ENCODE measurements around the gene SHISA5. TPM values are rescaled to one million over a fixed set of nuclear protein-coding genes. Genes with fewer than 3 reads are reported as not detected.
"Not testable (repeated sequence)": the region's sequence is repeated elsewhere in the genome, so short reads cannot be mapped to it uniquely, and the experiment has no call there.

Gene SHISA5
- total RNA-seq, 2 experiments from 2014 or later = 266 to 271 TPM

DNA sequence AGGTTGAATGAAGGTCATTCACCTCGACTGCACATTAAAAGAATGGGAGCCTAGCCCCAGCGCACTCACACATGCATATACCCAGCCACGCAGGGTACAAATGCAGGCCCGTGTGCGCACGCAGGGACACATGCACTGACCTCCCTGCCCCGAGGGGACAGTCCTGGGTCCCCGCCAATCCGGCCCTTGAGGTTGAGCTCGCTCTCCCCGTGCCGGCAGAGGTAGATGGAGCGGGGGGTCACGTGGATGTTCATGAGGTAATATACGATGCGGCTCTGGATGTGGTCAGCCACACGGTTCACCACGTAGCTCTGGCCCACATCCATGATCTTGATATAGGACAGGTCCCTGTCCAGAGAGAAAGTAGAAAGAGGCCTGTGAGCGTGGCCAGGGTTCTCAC is 32.1 kb upstream of the SHISA5 start:
- Mint-ChIP-seq H3K36me3 (ENCODE audit: low read depth) (peaks cover 47% of the 10 kb centered on the region), H3K4me1 (peaks cover 19% of the 10 kb centered on the region), H3K27me3 (no peaks in the 10 kb centered on the region), H3K4me3 (no peak overlapping the region), H3K9me3 (no peaks in the 10 kb centered on the region), H3K27ac (no peak overlapping the region)
- POLR2A ChIA-PET = no interaction called here
- DNase-seq = no peak
- CTCF ChIA-PET = interaction anchor here (0.7 to 1.4 kb wide), 3 partner anchors 11 to 135 kb away, joined by 3 to 4 read pairs (median 3); no protein-coding TSS in a partner anchor

DNA sequence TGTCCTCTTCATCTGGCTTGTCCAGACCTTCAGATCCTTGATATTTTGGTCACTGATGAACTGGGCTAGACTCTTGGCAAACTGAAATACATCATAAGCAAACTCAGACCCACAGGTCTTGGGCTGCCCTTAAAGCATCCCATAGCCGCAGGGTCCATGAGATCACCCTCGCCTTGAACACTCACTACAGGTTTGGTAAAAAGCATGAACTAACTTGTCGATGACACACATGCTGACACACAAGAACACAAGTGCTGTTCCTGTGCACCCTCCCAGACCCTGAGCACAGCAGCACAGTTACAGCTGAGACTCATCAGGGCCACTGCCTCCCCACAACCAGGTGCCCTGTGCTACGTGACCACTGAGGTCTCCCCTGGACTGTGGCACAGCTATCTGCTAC is 31.6 kb upstream of the SHISA5 start:
- H3K27ac Mint-ChIP-seq = no peak overlapping the region
- no peaks in the 10 kb centered on the region for H3K9me3 Mint-ChIP-seq
- ChIA-PET CTCF (interaction anchor here (0.7 to 1.4 kb wide), 2 partner anchors 11 to 135 kb away, joined by 3 read pairs; no protein-coding TSS in a partner anchor), POLR2A (no interaction called here)
- peaks cover 47% of the 10 kb centered on the region for H3K36me3 Mint-ChIP-seq (ENCODE audit: low read depth)
- H3K4me3 Mint-ChIP-seq = no peak overlapping the region
- no peak for DNase-seq
- peaks cover 19% of the 10 kb centered on the region for H3K4me1 Mint-ChIP-seq
- no peaks in the 10 kb centered on the region for H3K27me3 Mint-ChIP-seq

- H3K9me3 Mint-ChIP-seq = no peaks in the 10 kb centered on the region
- CTCF ChIA-PET = interaction anchor here (0.6 to 1.8 kb wide), 3 partner anchors 14 to 706 kb away, joined by 3 to 6 read pairs (median 4); no protein-coding TSS in a partner anchor
- peaks cover 18% of the 10 kb centered on the region for H3K4me1 Mint-ChIP-seq
- POLR2A ChIA-PET = no interaction called here
- no peak for DNase-seq
- no peaks in the 10 kb centered on the region for H3K27me3 Mint-ChIP-seq
- no peak overlapping the region for H3K27ac Mint-ChIP-seq
- H3K36me3 Mint-ChIP-seq (ENCODE audit: low read depth) = peaks cover 46% of the 10 kb centered on the region
- H3K4me3 Mint-ChIP-seq = no peak overlapping the region
These were observed 29.0 kb upstream of the SHISA5 start for GRCh38 chr3:48532977-48533337.

DNA sequence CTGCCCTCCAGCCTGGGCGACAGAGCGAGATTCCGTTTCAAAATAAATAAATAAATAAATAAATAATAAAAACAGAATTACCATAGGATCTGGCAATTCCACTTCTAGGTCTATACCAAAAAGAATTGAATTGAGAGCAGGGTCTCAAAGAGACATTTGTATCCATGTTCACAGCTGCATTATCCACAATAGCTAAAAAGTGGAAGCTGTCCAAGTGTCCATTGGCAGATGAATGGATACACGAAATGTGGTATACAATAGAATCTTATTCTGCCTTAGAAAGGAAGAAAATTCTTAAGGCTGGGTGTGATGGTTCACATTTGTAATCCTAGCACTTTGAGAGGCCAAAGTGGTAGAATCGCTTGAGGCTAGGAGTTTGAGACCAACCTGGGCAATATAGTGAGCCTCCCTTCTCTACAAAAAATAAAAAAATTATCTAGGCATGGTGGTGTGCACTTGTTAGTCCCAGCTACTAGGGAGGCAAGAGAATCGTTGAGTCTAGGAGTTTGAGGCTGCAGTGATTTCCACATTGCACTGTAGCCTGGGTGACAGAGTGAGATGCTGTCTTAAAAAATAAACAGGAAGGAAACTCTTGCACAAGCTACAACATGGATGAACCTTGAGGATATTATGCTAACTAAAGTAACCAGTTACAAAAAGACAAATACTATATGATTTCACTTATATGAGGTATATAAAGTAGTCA is 28.4 kb upstream of the SHISA5 start:
- no peaks in the 10 kb centered on the region for H3K9me3 Mint-ChIP-seq
- CTCF ChIA-PET = interaction anchor here (1.0 to 1.8 kb wide), 3 partner anchors 13 to 59 kb away, joined by 3 to 6 read pairs (median 3); no protein-coding TSS in a partner anchor

GRCh38 chr3:48530701-48531100 is 26.7 kb upstream of the SHISA5 start:
- peaks cover 40% of the 10 kb centered on the region for H3K36me3 Mint-ChIP-seq (ENCODE audit: low read depth)
- POLR2A ChIA-PET, DNase-seq, H3K9me3 Mint-ChIP-seq, H3K27ac Mint-ChIP-seq, H3K27me3 Mint-ChIP-seq, H3K4me3 Mint-ChIP-seq: not testable (repeated sequence)
- CTCF ChIA-PET = interaction anchor here (1.2 to 2.5 kb wide), 5 partner anchors 11 to 324 kb away, joined by 3 to 8 read pairs (median 4); no protein-coding TSS in a partner anchor
- H3K4me1 Mint-ChIP-seq = peaks cover 16% of the 10 kb centered on the region

More for the DNA sequence above, 28.4 kb upstream of the SHISA5 start:
- no peak overlapping the region for H3K4me3 Mint-ChIP-seq
- H3K27me3 Mint-ChIP-seq = no peaks in the 10 kb centered on the region
- H3K4me1 Mint-ChIP-seq = peaks cover 18% of the 10 kb centered on the region
- POLR2A ChIA-PET = no interaction called here
- no peak overlapping the region for H3K27ac Mint-ChIP-seq
- DNase-seq = no peak
- H3K36me3 Mint-ChIP-seq (ENCODE audit: low read depth) = peaks cover 45% of the 10 kb centered on the region

- no peaks in the 10 kb centered on the region for H3K9me3 Mint-ChIP-seq
- DNase-seq = no peak
- no peak overlapping the region for H3K27ac Mint-ChIP-seq
- ChIA-PET CTCF (interaction anchor here (0.9 to 2.5 kb wide), 5 partner anchors 8 to 21 kb away, joined by 3 to 8 read pairs (median 6); no protein-coding TSS in a partner anchor), POLR2A (no interaction called here)
- H3K36me3 Mint-ChIP-seq (ENCODE audit: low read depth) = peaks cover 27% of the 10 kb centered on the region
- no peak overlapping the region for H3K4me3 Mint-ChIP-seq
- no peaks in the 10 kb centered on the region for H3K27me3 Mint-ChIP-seq
- H3K4me1 Mint-ChIP-seq = peaks cover 9% of the 10 kb centered on the region
These were observed 24.8 kb upstream of the SHISA5 start for GRCh38 chr3:48528754-48529153.

DNA sequence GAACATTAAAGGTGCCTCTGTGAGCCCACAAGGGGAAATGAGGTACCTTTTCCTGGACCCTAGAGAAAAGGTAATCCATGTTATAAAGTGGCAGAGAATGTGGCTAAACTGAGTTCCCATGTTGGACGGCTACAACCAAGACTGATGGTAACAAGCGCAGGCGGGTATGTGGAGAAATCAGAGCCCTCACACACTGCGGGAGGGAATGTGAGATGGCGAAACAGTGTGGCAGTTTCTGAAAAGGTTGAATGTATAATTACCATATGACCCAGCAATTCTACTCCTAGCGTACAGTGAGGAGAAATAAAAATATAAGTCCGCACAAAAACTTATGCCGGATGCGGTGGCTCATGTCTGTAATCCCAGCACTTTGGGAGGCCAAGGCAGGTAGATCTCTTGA is 24.1 kb upstream of the SHISA5 start:
- no peak for DNase-seq
- H3K27ac Mint-ChIP-seq = no peak overlapping the region
- ChIA-PET POLR2A (no interaction called here), CTCF (interaction anchor here (0.9 to 2.5 kb wide), 4 partner anchors 9 to 21 kb away, joined by 3 to 8 read pairs (median 6); no protein-coding TSS in a partner anchor)
- no peaks in the 10 kb centered on the region for H3K27me3 Mint-ChIP-seq
- peaks cover 8% of the 10 kb centered on the region for H3K4me1 Mint-ChIP-seq
- H3K36me3 Mint-ChIP-seq (ENCODE audit: low read depth) = peaks cover 24% of the 10 kb centered on the region
- no peaks in the 10 kb centered on the region for H3K9me3 Mint-ChIP-seq
- H3K4me3 Mint-ChIP-seq = no peak overlapping the region

DNA sequence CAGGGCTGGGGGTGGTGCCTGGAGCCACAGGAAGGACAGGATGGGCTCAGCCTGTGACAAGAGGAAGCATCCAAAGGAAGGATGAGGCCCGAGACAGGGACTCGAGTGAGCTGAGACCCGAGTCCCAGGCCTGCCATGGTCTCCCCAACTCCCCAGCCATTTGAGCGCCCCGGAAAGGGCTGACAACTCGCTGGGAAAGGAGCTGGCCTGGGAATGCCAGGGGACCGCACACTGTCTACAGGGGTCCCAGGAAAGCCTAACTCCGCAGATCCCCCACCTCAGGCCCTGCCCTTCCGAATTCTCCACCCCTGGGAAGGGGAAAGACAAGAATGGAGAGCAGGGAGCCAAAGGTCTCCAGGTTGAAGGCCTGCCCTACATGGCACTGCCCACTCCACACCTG is 21.0 kb upstream of the SHISA5 start:
- peaks cover 15% of the 10 kb centered on the region for H3K4me1 Mint-ChIP-seq

DNA sequence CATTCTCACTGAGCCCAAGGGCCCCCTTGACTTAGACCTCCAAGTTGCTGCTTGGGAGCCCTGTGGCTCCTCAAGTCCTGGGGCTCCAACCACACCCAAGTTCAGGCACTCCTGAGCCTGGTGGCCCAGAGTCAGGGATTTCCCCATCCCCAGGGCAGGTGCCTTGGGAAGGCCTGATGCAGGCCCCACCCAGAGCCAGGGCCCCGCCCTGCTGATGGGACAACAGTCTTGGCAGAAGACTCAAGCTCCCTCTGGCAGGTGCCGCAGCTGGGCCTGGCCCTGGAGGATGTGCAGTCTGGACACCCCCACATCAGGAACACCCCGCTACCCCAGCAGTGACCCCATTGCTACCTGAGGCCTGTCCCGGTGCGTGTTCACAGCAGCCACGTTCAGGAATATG is 17.7 kb upstream of the SHISA5 start:
- POLR2A ChIA-PET = no interaction called here

More for the DNA sequence above, 21.0 kb upstream of the SHISA5 start:
- H3K27ac Mint-ChIP-seq = no peak overlapping the region
- H3K36me3 Mint-ChIP-seq (ENCODE audit: low read depth) = peaks cover 21% of the 10 kb centered on the region
- H3K9me3 Mint-ChIP-seq = no peaks in the 10 kb centered on the region
- H3K27me3 Mint-ChIP-seq = no peaks in the 10 kb centered on the region
- ChIA-PET CTCF (interaction anchor here (1.2 to 1.3 kb wide), 2 partner anchors 11 to 89 kb away, joined by 3 to 4 read pairs; no protein-coding TSS in a partner anchor), POLR2A (no interaction called here)
- DNase-seq = no peak
- H3K4me3 Mint-ChIP-seq = no peak overlapping the region

GRCh38 chr3:48519277-48519643 is 15.3 kb upstream of the SHISA5 start:
- DNase-seq = no peak
- Mint-ChIP-seq H3K27ac (peak overlapping the region; percentile 85), H3K9me3 (no peaks in the 10 kb centered on the region), H3K4me3 (no peak overlapping the region), H3K4me1 (peaks cover 65% of the 10 kb centered on the region), H3K36me3 (ENCODE audit: low read depth) (peaks cover 6% of the 10 kb centered on the region), H3K27me3 (no peaks in the 10 kb centered on the region)
- POLR2A ChIA-PET = no interaction called here
- CTCF ChIA-PET = interaction anchor here (0.6 to 1.5 kb wide), 4 partner anchors 8 to 107 kb away, joined by 3 to 6 read pairs (median 4); no protein-coding TSS in a partner anchor

More for the DNA sequence above, 17.7 kb upstream of the SHISA5 start:
- CTCF ChIA-PET = interaction anchor here (0.8 kb wide), 1 partner anchor 9 kb away, joined by 3 read pairs; no protein-coding TSS in a partner anchor
- Mint-ChIP-seq H3K4me1 (peaks cover 47% of the 10 kb centered on the region), H3K4me3 (no peak overlapping the region), H3K27ac (peak overlapping the region; percentile 25), H3K9me3 (no peaks in the 10 kb centered on the region), H3K36me3 (ENCODE audit: low read depth) (peaks cover 9% of the 10 kb centered on the region), H3K27me3 (no peaks in the 10 kb centered on the region)
- DNase-seq = no peak

DNA sequence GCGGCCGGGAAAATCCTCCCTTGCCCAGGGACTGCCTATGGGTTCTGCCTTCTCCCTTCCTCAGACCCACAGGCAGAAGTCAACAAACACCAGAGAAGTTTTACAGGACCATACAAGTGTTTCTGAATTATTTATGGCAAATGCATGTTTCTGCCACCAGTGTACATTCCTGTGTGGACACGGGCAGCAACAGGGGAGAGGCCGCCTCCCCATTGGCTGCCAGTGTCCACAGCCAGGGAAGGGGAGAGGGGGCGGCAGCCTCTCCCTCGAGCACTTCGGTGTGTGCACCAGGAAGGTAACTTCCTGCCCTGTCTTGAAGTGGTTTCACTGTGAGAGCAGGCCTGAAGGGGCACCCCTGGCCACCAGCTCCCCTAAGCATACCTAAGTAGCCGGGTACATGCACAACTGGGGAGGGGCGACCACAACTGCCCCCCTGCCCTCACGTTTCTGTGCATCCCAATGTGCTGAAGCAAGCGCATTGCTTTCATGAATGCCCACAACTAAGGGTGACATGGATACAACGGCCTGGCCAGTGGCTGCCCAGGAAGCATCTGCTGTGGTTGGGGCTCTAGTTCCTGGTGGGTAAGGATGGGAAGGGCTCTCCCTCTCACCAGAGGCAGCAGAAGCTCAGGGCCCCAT is 14.8 kb upstream of the SHISA5 start:
- ChIA-PET CTCF (interaction anchor here (0.6 to 1.5 kb wide), 3 partner anchors 8 to 13 kb away, joined by 4 to 6 read pairs (median 5); no protein-coding TSS in a partner anchor), POLR2A (no interaction called here)
- Mint-ChIP-seq H3K27ac (peak overlapping the region; percentile 85), H3K36me3 (ENCODE audit: low read depth) (peaks cover 7% of the 10 kb centered on the region), H3K27me3 (no peaks in the 10 kb centered on the region), H3K4me1 (peaks cover 70% of the 10 kb centered on the region), H3K9me3 (no peaks in the 10 kb centered on the region), H3K4me3 (no peak overlapping the region)
- DNase-seq = peak; percentile 28

- H3K27ac Mint-ChIP-seq = peak overlapping the region; percentile 85
- ChIA-PET CTCF (interaction anchor here (0.6 to 1.2 kb wide), 2 partner anchors 35 to 1441 kb away, joined by 3 to 4 read pairs; no protein-coding TSS in a partner anchor), POLR2A (no interaction called here)
- H3K4me3 Mint-ChIP-seq = no peak overlapping the region
- no peak for DNase-seq
- peaks cover 72% of the 10 kb centered on the region for H3K4me1 Mint-ChIP-seq
- H3K27me3 Mint-ChIP-seq = no peaks in the 10 kb centered on the region
- H3K9me3 Mint-ChIP-seq = no peaks in the 10 kb centered on the region
- peaks cover 8% of the 10 kb centered on the region for H3K36me3 Mint-ChIP-seq (ENCODE audit: low read depth)
These were observed 14.1 kb upstream of the SHISA5 start for GRCh38 chr3:48518069-48518468.

GRCh38 chr3:48516571-48516970 is 12.6 kb upstream of the SHISA5 start:
- Mint-ChIP-seq H3K4me1 (peaks cover 79% of the 10 kb centered on the region), H3K27me3 (no peaks in the 10 kb centered on the region), H3K9me3 (no peaks in the 10 kb centered on the region), H3K36me3 (ENCODE audit: low read depth) (peaks cover 12% of the 10 kb centered on the region), H3K4me3 (peak overlapping the region; percentile 9), H3K27ac (peak overlapping the region; percentile 79)
- ChIA-PET POLR2A (no interaction called here), CTCF (interaction anchor here (0.9 to 1.0 kb wide), 2 partner anchors 81 to 505 kb away, joined by 3 to 4 read pairs; partner anchors contain the start of gene NDUFAF3)
- DNase-seq = peak; percentile 53

Data from activated CD4-positive, alpha-beta T cell treated with anti-CD3 and anti-CD28 coated beads, Interleukin-2, amount 10 ng/mL, durations not matched to agents 7 days and 5 days (primary cell).